HG02870 (cell line): ENCODE measurements around the gene TRPM6.
"Not testable (repeated sequence)": the region's sequence is repeated elsewhere in the genome, so short reads cannot be mapped to it uniquely, and the experiment has no call there.

Experiments used
- ATAC-seq: cut with Tn5 transposase; IDR thresholded peaks from one replicate; pipeline ENCODE4 v1.9.1; 2021; ENCODE audit warnings: mild to moderate bottlenecking, moderate library complexity; ENCODE audit not compliant: unreplicated experiment

Gene TRPM6

GRCh38 chr9:74887041-74887980, at the start of gene TRPM6:
Gene TRPM6 (minus strand): TSS chr9:74887921. CDS start chr9:74887856, 65 bp downstream.
- ATAC-seq, result no peak

- ATAC-seq, result no peak
These were observed 47.3 kb upstream of the TRPM6 start for GRCh38 chr9:74935008-74935407.

GRCh38 chr9:74921737-74922136, 34.0 kb upstream of the TRPM6 start:
- no peak for ATAC-seq

GRCh38 chr9:74920944-74921626, 33.4 kb upstream of the TRPM6 start:
- ATAC-seq, result no peak

- no peak for ATAC-seq
These were observed 22.3 kb upstream of the TRPM6 start for GRCh38 chr9:74910036-74910435.

- ATAC-seq, result no peak
These were observed 20.9 kb upstream of the TRPM6 start for GRCh38 chr9:74908665-74909064.

GRCh38 chr9:74907085-74907484, 19.4 kb upstream of the TRPM6 start:
- no peak for ATAC-seq

GRCh38 chr9:74901001-74901400, 13.3 kb upstream of the TRPM6 start:
- no peak for ATAC-seq

- not testable (repeated sequence) for ATAC-seq
These were observed 728 bp upstream of the TRPM6 start for GRCh38 chr9:74888449-74888848.

- ATAC-seq, result no peak
These were observed 255 bp upstream of the TRPM6 start for GRCh38 chr9:74887981-74888370.

GRCh38 chr9:74876382-74876949, 11.3 kb downstream of the TRPM6 start:
- ATAC-seq, result no peak

GRCh38 chr9:74875656-74876055, 12.1 kb downstream of the TRPM6 start:
- ATAC-seq, result no peak

GRCh38 chr9:74874220-74874619, 13.5 kb downstream of the TRPM6 start:
- no peak for ATAC-seq

- no peak for ATAC-seq
These were observed 15.0 kb downstream of the TRPM6 start for GRCh38 chr9:74872619-74873233.

GRCh38 chr9:74867483-74867882, 20.2 kb downstream of the TRPM6 start:
- no peak for ATAC-seq

- ATAC-seq, result no peak
These were observed 22.5 kb downstream of the TRPM6 start for GRCh38 chr9:74865177-74865576.

- ATAC-seq, result no peak
These were observed 25.8 kb downstream of the TRPM6 start for GRCh38 chr9:74861773-74862474.

- no peak for ATAC-seq
These were observed 26.6 kb downstream of the TRPM6 start for GRCh38 chr9:74861071-74861470.

GRCh38 chr9:74860247-74860646, 27.5 kb downstream of the TRPM6 start:
- not testable (repeated sequence) for ATAC-seq

GRCh38 chr9:74859786-74860185, 27.9 kb downstream of the TRPM6 start:
- ATAC-seq, result no peak
